ENCODE results near the gene GNB2.
A peak's percentile ranks its signal among the peaks of the same experiment; 100 is the strongest.

GNB2 gene

DNA sequence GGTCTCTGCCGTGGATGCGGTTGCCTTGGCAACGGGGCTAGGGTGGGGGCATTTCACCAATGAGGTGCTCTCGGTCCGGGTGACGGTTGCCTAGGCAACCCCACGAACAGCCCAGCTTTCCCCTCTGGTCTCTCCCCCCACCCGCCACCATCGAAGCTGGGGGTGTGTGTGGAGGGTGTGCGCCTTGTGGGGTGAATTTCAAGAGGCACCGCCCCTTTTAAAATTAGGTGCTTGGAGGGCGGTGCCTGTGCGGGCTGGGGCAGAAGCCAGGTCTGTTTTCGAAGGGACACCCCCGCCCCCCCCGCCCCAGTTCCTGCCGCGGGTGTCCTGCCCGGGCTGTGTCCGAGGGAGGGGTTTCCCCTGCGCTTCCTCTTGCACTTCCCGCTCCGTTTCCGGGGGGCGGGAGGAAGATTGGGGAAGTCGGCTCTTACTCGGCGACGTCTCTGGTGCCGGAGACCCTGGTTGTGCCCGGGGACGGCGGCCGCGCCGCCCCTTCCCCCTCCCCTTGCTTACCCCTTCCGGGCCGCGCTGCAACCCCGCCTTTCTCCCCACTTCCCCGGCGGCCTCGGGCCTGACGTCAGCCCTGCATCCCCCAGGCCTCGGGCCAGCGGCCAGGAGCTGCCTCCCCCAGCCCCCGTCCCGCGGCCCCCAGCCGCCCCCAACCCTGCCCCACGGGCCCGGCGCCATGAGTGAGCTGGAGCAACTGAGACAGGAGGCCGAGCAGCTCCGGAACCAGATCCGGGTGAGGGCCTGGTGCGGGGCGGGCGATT lies 2.2 kb downstream of the GNB2 start:
- peak; percentile 71 for DNase-seq
- Mint-ChIP-seq H3K4me3 (peak overlapping the region; percentile 57), H3K27ac (no peak overlapping the region)

DNA sequence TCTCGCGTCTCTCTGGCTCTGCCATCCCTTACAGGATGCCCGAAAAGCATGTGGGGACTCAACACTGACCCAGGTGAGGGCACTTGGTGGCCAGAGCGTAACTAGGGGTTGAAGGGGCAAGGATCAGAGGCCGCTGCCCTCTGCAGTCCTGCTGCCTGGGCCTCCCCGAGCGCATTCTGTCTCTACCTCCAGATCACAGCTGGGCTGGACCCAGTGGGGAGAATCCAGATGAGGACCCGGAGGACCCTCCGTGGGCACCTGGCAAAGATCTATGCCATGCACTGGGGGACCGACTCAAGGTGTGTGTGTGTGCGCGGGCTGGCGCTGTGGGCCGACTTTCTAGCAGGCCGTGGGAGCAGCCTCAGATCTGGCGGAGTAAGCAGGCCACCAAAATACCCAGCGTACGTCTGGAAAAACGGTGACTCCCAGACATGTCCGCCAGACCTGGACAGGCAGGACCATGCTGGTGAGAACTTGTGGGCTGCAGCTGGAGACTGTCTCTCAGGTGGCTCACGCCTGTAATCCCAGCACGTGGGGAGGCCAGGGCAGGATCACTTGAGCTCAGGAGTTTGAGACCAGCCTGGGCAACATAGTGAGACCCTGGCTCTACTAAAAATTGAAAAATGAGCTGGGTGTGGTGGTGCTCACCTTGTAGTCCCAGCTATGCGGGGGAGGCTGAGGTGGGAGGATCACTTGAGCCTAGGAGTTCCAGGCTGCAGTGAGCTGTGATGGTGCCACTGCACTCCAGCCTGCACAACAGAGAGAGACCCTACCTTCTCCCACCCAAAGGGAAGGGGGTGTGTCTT lies 3.2 kb downstream of the GNB2 start:
- H3K4me3 Mint-ChIP-seq, result peak overlapping the region; percentile 85
- DNase-seq, result no peak
- H3K27me3 Mint-ChIP-seq (ENCODE audit: low read depth, poor library complexity), result peaks cover 14% of the 10 kb centered on the region
- peaks cover 29% of the 10 kb centered on the region for H3K4me1 Mint-ChIP-seq
- H3K9me3 Mint-ChIP-seq, result no peaks in the 10 kb centered on the region
- H3K36me3 Mint-ChIP-seq (ENCODE audit: low read depth), result peaks cover 14% of the 10 kb centered on the region
- H3K27ac Mint-ChIP-seq, result peak overlapping the region; percentile 39
- TF ChIP-seq, protein P1, sequence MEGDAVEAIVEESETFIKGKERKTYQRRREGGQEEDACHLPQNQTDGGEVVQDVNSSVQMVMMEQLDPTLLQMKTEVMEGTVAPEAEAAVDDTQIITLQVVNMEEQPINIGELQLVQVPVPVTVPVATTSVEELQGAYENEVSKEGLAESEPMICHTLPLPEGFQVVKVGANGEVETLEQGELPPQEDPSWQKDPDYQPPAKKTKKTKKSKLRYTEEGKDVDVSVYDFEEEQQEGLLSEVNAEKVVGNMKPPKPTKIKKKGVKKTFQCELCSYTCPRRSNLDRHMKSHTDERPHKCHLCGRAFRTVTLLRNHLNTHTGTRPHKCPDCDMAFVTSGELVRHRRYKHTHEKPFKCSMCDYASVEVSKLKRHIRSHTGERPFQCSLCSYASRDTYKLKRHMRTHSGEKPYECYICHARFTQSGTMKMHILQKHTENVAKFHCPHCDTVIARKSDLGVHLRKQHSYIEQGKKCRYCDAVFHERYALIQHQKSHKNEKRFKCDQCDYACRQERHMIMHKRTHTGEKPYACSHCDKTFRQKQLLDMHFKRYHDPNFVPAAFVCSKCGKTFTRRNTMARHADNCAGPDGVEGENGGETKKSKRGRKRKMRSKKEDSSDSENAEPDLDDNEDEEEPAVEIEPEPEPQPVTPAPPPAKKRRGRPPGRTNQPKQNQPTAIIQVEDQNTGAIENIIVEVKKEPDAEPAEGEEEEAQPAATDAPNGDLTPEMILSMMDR (IDR thresholded peaks at IDR 0.05), result no peak

More for the DNA sequence above, 2.2 kb downstream of the GNB2 start:
- peaks cover 29% of the 10 kb centered on the region for H3K4me1 Mint-ChIP-seq
- TF ChIP-seq, protein P1 (IDR thresholded peaks at IDR 0.05), result no peak
- H3K27me3 Mint-ChIP-seq (ENCODE audit: low read depth, poor library complexity), result peaks cover 24% of the 10 kb centered on the region
- H3K36me3 Mint-ChIP-seq (ENCODE audit: low read depth), result peaks cover 14% of the 10 kb centered on the region
- H3K9me3 Mint-ChIP-seq, result no peaks in the 10 kb centered on the region

DNA sequence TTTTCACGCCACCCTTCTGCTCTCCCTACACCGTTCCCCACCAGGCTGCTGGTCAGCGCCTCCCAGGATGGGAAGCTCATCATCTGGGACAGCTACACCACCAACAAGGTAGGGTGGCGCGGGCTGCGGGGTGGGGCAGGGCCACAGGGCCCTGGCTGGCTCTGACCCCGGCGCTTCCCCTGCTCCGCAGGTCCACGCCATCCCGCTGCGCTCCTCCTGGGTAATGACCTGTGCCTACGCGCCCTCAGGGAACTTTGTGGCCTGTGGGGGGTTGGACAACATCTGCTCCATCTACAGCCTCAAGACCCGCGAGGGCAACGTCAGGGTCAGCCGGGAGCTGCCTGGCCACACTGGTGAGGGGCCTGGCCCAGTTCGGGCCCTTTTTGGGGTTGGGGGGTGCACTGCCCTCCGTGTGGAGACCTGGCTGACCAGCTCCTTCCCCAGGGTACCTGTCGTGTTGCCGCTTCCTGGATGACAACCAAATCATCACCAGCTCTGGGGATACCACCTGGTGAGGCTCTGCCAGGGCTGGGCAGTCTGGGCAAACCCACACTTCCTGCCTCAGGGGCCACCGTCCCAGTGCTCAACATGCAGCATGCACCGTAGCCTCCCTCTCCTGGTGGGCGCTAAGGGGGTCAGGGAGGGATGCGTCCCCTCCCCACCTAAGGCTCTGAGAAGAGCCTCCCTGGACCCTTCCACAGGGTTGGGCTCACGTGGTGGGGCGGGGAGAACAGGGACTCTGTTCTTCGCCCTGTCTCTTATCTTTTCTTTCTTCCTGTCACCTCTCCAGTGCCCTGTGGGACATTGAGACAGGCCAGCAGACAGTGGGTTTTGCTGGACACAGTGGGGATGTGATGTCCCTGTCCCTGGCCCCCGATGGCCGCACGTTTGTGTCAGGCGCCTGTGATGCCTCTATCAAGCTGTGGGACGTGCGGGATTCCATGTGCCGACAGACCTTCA lies 4.0 kb downstream of the GNB2 start:
- TF ChIP-seq, protein P1 (IDR thresholded peaks at IDR 0.05), result no peak
- H3K27me3 Mint-ChIP-seq (ENCODE audit: low read depth, poor library complexity), result peaks cover 6% of the 10 kb centered on the region
- DNase-seq, result no peak
- peaks cover 14% of the 10 kb centered on the region for H3K36me3 Mint-ChIP-seq (ENCODE audit: low read depth)
- H3K4me3 Mint-ChIP-seq, result peak overlapping the region; percentile 36
- peaks cover 29% of the 10 kb centered on the region for H3K4me1 Mint-ChIP-seq
- H3K9me3 Mint-ChIP-seq, result no peaks in the 10 kb centered on the region
- peak overlapping the region; percentile 85 for H3K27ac Mint-ChIP-seq

DNA sequence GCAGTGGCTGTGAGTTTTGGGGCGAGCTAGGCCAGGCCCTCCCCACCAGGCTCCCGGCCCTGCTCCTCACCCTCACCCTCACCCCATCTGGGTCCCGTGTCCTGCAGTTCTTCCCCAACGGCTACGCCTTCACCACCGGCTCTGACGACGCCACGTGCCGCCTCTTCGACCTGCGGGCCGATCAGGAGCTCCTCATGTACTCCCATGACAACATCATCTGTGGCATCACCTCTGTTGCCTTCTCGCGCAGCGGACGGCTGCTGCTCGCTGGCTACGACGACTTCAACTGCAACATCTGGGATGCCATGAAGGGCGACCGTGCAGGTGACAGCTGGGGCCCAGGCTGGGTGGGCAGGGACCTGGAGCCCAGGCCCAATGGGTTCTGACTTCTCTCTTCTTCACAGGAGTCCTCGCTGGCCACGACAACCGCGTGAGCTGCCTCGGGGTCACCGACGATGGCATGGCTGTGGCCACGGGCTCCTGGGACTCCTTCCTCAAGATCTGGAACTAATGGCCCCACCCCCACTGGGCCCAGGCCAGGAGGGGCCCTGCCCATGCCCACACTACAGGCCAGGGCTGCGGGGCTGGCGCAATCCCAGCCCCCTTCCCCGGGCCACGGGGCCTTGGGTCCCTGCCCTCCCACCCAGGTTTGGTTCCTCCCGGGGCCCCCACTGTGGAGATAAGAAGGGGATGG lies 4.9 kb downstream of the GNB2 start:
- Mint-ChIP-seq H3K27me3 (ENCODE audit: low read depth, poor library complexity) (no peaks in the 10 kb centered on the region), H3K4me1 (peaks cover 29% of the 10 kb centered on the region), H3K27ac (peak overlapping the region; percentile 85), H3K36me3 (ENCODE audit: low read depth) (peaks cover 14% of the 10 kb centered on the region), H3K9me3 (no peaks in the 10 kb centered on the region), H3K4me3 (peak overlapping the region; percentile 36)
- TF ChIP-seq, protein P1 (IDR thresholded peaks at IDR 0.05), result no peak
- DNase-seq, result no peak
